GM12864 (cell line): ENCODE results near the gene PLD1.

ENCODE experiments used
- DNase-seq: peaks from one replicate; pipeline ENCODE4 v3.0.0-alpha.2; 2011; ENCODE audit warnings: low read depth
- H3K4me3 ChIP-seq: 2 replicates; pipeline ENCODE4 v1.5.1; 2011; ENCODE audit warnings: mild to moderate bottlenecking, low read depth, low read length, control low read depth
- TF ChIP-seq, protein P1 (sequence below): IDR thresholded peaks from 2 replicates; pipeline ENCODE4 v1.5.1; 2011; ENCODE audit warnings: low read depth, mild to moderate bottlenecking, moderate library complexity, low read length, control low read depth, inconsistent platforms; ENCODE audit errors: missing control alignments

The PLD1 gene

DNA sequence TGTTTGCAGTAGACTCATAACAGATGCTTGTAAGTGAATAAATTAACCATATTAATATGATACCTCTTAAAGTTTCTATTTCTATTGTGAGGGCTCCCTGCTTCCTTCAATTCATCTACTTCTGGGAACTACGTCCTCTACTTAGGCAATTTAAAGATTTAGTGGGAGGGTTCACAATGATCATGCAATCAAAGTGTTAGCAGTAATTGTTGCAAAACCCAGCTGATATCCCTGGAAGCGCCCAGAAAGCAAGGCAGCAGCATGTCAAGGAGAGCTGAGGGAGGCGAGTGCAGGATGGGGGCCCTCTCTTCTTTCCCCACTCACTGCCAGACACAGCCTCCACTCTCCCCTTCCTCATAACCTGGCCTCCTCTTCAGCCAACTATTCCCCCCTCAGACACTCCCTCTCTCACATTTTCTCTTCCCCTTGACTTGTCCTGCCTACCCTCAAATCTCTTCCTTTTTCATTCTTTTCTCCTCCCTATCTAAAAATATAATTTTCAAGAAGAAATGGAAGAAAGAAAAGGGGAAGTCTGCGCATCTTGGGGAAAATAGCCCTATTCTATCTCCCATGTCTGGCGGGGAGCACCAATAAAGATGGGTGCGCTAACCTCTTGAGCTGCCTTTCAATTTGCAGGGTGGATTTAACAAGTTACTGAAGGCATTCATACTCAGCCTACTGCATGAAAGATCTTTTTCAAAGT lies 39.5 kb upstream of the PLD1 start:
- no peak for DNase-seq
- TF ChIP-seq, protein P1, sequence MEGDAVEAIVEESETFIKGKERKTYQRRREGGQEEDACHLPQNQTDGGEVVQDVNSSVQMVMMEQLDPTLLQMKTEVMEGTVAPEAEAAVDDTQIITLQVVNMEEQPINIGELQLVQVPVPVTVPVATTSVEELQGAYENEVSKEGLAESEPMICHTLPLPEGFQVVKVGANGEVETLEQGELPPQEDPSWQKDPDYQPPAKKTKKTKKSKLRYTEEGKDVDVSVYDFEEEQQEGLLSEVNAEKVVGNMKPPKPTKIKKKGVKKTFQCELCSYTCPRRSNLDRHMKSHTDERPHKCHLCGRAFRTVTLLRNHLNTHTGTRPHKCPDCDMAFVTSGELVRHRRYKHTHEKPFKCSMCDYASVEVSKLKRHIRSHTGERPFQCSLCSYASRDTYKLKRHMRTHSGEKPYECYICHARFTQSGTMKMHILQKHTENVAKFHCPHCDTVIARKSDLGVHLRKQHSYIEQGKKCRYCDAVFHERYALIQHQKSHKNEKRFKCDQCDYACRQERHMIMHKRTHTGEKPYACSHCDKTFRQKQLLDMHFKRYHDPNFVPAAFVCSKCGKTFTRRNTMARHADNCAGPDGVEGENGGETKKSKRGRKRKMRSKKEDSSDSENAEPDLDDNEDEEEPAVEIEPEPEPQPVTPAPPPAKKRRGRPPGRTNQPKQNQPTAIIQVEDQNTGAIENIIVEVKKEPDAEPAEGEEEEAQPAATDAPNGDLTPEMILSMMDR: no peak
- H3K4me3 ChIP-seq: no peak overlapping the region

DNA sequence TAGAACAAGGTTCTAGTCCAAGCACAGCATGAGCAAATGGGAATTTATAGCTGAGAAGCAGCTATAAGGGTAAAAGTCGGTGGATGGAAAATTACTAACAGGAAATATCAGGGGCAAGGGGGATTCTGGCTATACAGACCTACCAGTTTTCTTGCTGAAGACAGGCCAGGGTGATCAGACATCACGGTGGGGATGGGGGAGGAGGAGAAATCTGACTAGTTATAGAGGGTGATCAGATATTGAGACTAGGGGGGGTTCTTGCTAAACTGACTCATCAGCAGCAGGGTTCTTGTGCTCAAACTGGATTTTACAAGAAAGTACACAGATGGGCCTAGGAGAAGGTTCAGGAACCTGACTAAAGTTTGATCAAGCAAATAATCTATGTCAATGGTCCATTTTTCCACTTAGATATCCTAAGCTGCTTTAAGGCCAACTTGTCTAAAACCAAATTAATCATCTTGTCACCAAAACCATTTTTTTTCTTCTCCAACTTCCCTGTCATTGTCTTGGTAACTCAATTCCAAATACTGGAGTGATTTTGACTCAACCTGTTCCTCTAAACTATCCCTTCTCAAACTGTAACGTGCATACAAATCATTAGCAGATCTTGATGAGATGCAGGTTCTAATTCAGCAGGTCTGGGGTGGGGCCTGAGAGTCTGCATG lies 37.4 kb upstream of the PLD1 start:
- TF ChIP-seq, protein P1: no peak
- DNase-seq: no peak
- H3K4me3 ChIP-seq: no peak overlapping the region

DNA sequence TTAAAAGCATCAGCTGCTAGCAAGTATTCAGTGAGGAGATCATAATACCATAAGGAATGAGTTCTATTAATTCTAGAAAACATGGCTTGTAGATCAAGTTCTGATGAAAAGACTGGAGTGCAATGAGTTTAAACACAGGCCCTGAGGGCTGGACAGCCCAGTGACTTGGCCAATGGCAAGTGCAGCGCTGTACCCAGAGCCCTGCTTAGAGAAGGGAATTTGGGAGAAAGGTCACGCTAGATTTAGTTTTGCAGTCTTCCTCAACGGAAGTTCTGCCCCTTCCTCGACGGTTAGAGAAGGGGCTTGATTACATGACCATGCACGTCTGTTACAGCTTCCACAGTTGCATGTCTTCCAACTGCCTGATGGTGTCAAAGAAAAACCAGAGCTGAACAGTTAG lies 36.9 kb upstream of the PLD1 start:
- H3K4me3 ChIP-seq: no peak overlapping the region
- TF ChIP-seq, protein P1: no peak
- no peak for DNase-seq

- TF ChIP-seq, protein P1: no peak
- DNase-seq: peak; percentile 12
- no peak overlapping the region for H3K4me3 ChIP-seq
These were observed 36.3 kb upstream of the PLD1 start for GRCh38 chr3:171846597-171846996.

DNA sequence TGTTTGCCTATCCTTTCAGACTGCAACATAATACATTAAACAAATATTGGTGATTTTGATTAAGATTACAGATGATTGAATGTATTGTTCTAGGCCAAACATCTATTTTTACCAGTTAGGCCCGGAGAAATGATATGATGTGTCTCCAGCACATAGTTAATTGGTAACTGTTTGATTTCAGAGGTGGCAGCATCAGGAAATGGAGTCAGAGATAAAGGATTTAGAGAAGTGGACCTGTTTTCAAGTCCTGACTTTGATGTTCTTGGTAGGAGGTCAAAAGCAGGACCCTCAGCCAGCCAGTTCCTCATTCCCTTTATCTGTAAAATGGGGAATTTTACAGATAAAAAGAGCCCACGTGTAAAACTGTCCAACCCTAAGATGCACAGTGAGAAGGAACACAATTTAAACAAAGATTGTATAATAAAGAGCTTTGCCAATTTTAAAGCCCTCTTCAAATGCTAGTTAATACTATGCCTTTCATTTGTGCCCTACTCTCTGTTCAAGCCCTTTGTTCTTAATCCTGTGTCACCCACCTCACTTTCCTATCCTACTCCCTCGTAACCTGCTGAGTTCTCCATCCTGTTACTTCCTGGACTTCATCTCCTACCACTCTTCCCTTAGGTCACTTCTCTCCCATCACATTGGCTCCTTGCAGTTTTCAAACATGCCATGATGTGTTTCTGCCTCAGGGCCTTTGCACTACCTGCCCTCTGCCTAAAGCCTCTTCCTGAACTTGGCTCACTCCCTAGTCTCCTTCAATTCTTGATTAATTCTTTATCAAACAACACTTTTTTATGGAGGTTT lies 35.4 kb upstream of the PLD1 start:
- TF ChIP-seq, protein P1: no peak
- no peak for DNase-seq
- no peak overlapping the region for H3K4me3 ChIP-seq

GRCh38 chr3:171844873-171845272 lies 34.6 kb upstream of the PLD1 start:
- no peak overlapping the region for H3K4me3 ChIP-seq
- DNase-seq: no peak
- TF ChIP-seq, protein P1: no peak
